KMS-11 (cell line): ENCODE results near the gene FRMD4A.

Experiments
- H2AFZ ChIP-seq: fragments of 200-600 bp; sonication (generic); 2 replicates; pipeline ENCODE4 v1.6.1; 2016; ENCODE audit warnings: antibody characterized with exemption, mixed run types, low read depth
- H3K27ac ChIP-seq: fragments of 200-600 bp; sonication (generic); 2 replicates; pipeline ENCODE4 v1.6.1; 2016; ENCODE audit warnings: mild to moderate bottlenecking, mixed run types
- H3K27me3 ChIP-seq: fragments of 200-600 bp; sonication (generic); 2 replicates; pipeline ENCODE4 v1.6.1; 2017; ENCODE audit warnings: mild to moderate bottlenecking, low read depth, mixed run types, moderate library complexity; ENCODE audit not compliant: insufficient read depth
- H3K36me3 ChIP-seq: fragments of 200-600 bp; sonication (generic); 2 replicates; pipeline ENCODE4 v1.6.1; 2017; ENCODE audit warnings: mild to moderate bottlenecking, mixed run types; ENCODE audit not compliant: insufficient read depth
- H3K4me1 ChIP-seq: fragments of 200-600 bp; sonication (generic); 2 replicates; pipeline ENCODE4 v1.6.1; 2016; ENCODE audit warnings: mild to moderate bottlenecking, low read depth, mixed run types; ENCODE audit not compliant: poor library complexity, severe bottlenecking
- H3K4me2 ChIP-seq: fragments of 200-600 bp; sonication (generic); 2 replicates; pipeline ENCODE4 v1.7.0; 2016; ENCODE audit warnings: mild to moderate bottlenecking, mixed run types
- H3K4me3 ChIP-seq: fragments of 200-600 bp; sonication (generic); IDR thresholded peaks from 2 replicates; pipeline ENCODE4 v1.6.1; 2017; ENCODE audit warnings: low read depth, low read length, mixed read lengths; ENCODE audit not compliant: insufficient read depth
- H3K79me2 ChIP-seq: fragments of 200-600 bp; sonication (generic); 2 replicates; pipeline ENCODE4 v1.6.1; 2016; ENCODE audit warnings: low read depth, mixed run types; ENCODE audit not compliant: insufficient read depth
- H3K9ac ChIP-seq: fragments of 200-600 bp; sonication (generic); 2 replicates; pipeline ENCODE4 v1.6.1; 2016; ENCODE audit warnings: mild to moderate bottlenecking, mixed run types
- H4K20me1 ChIP-seq: fragments of 200-600 bp; sonication (generic); 2 replicates; pipeline ENCODE4 v1.6.1; 2016; ENCODE audit warnings: mild to moderate bottlenecking, mixed run types; ENCODE audit not compliant: insufficient read depth
- TF ChIP-seq, protein P1 (sequence below): fragments of 200-600 bp; sonication (generic); conservative IDR thresholded peaks from 2 replicates; pipeline ENCODE4 v1.6.1; 2017; ENCODE audit warnings: low read depth, mild to moderate bottlenecking, antibody characterized with exemption, low read length, moderate library complexity, mixed read lengths

Gene FRMD4A

GRCh38 chr10:13872411-13872810 is 458.3 kb downstream of the FRMD4A start:
- Histone ChIP-seq H3K27me3 (no peaks in the 10 kb centered on the region), H4K20me1 (no peaks in the 10 kb centered on the region), H2AFZ (no peak overlapping the region), H3K79me2 (no peaks in the 10 kb centered on the region), H3K4me3 (no peak overlapping the region), H3K9ac (no peak overlapping the region), H3K27ac (no peak overlapping the region), H3K4me2 (no peak overlapping the region), H3K4me1 (no peaks in the 10 kb centered on the region), H3K36me3 (no peaks in the 10 kb centered on the region)
- TF ChIP-seq, protein P1, sequence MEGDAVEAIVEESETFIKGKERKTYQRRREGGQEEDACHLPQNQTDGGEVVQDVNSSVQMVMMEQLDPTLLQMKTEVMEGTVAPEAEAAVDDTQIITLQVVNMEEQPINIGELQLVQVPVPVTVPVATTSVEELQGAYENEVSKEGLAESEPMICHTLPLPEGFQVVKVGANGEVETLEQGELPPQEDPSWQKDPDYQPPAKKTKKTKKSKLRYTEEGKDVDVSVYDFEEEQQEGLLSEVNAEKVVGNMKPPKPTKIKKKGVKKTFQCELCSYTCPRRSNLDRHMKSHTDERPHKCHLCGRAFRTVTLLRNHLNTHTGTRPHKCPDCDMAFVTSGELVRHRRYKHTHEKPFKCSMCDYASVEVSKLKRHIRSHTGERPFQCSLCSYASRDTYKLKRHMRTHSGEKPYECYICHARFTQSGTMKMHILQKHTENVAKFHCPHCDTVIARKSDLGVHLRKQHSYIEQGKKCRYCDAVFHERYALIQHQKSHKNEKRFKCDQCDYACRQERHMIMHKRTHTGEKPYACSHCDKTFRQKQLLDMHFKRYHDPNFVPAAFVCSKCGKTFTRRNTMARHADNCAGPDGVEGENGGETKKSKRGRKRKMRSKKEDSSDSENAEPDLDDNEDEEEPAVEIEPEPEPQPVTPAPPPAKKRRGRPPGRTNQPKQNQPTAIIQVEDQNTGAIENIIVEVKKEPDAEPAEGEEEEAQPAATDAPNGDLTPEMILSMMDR, result no peak

DNA sequence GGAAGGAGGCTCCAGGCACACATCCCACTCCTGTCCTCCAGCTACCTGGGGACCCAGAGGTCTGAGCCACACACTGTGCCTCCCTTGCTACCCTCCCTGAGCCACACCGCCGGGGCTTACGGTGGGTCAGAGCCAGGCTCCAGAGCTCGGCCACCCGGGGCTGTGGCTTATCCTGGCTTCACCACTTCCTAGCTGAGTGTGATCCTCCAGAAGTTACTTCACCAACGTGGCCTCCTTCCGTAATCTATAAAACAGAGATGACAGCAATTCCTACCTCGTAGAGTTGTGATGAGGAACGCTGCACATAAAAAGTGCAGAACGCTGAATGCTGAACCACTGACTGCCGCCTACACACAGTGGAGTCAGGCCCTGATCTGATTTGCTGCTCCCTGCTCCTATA is 458.9 kb downstream of the FRMD4A start:
- TF ChIP-seq, protein P1, result no peak
- no peaks in the 10 kb centered on the region for H3K36me3 ChIP-seq

GRCh38 chr10:13871011-13871410 is 459.7 kb downstream of the FRMD4A start:
- H2AFZ ChIP-seq, result no peak overlapping the region
- H3K27ac ChIP-seq, result no peak overlapping the region
- H3K9ac ChIP-seq, result no peak overlapping the region
- H3K4me2 ChIP-seq, result no peak overlapping the region
- H3K4me3 ChIP-seq, result no peak overlapping the region
- no peaks in the 10 kb centered on the region for H3K36me3 ChIP-seq
- H3K27me3 ChIP-seq, result no peaks in the 10 kb centered on the region
- H3K4me1 ChIP-seq, result no peaks in the 10 kb centered on the region
- TF ChIP-seq, protein P1, result no peak
- H3K79me2 ChIP-seq, result no peaks in the 10 kb centered on the region
- no peaks in the 10 kb centered on the region for H4K20me1 ChIP-seq

More for the DNA sequence above, 458.9 kb downstream of the FRMD4A start:
- Histone ChIP-seq H3K79me2 (no peaks in the 10 kb centered on the region), H3K27ac (no peak overlapping the region), H3K27me3 (no peaks in the 10 kb centered on the region), H2AFZ (no peak overlapping the region), H3K4me3 (no peak overlapping the region), H3K4me1 (no peaks in the 10 kb centered on the region), H3K9ac (no peak overlapping the region), H3K4me2 (no peak overlapping the region), H4K20me1 (no peaks in the 10 kb centered on the region)

DNA sequence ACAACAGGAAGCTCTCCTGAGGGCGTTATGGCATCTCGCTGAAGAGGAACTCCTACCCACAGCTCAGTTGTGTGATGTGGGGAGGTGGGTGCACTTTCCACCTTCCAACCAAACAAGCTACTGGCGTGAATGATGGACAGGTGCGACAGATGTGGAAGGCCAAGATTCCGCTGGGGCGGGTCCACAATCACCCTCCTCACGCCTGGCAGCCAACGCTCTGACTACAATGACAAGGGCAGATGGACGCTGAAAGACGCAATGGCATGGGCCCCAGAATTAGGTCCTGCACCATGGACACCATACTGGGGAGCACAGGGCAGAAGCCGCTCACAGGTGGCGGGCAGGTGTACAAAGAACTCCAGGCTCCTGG is 461.4 kb downstream of the FRMD4A start:
- Histone ChIP-seq H3K4me3 (no peak overlapping the region), H3K27ac (no peak overlapping the region), H3K9ac (no peak overlapping the region), H3K4me2 (no peak overlapping the region), H2AFZ (no peak overlapping the region), H3K27me3 (no peaks in the 10 kb centered on the region), H3K36me3 (no peaks in the 10 kb centered on the region), H3K79me2 (no peaks in the 10 kb centered on the region), H4K20me1 (no peaks in the 10 kb centered on the region), H3K4me1 (no peaks in the 10 kb centered on the region)
- TF ChIP-seq, protein P1, result no peak
